ENCODE results near the gene ZNF185. TPM values are rescaled to one million over a fixed set of nuclear protein-coding genes. Genes with fewer than 3 reads are reported as not detected.

Gene ZNF185
- total RNA-seq, result 0.37 and 0.43 TPM in 2 replicates

DNA sequence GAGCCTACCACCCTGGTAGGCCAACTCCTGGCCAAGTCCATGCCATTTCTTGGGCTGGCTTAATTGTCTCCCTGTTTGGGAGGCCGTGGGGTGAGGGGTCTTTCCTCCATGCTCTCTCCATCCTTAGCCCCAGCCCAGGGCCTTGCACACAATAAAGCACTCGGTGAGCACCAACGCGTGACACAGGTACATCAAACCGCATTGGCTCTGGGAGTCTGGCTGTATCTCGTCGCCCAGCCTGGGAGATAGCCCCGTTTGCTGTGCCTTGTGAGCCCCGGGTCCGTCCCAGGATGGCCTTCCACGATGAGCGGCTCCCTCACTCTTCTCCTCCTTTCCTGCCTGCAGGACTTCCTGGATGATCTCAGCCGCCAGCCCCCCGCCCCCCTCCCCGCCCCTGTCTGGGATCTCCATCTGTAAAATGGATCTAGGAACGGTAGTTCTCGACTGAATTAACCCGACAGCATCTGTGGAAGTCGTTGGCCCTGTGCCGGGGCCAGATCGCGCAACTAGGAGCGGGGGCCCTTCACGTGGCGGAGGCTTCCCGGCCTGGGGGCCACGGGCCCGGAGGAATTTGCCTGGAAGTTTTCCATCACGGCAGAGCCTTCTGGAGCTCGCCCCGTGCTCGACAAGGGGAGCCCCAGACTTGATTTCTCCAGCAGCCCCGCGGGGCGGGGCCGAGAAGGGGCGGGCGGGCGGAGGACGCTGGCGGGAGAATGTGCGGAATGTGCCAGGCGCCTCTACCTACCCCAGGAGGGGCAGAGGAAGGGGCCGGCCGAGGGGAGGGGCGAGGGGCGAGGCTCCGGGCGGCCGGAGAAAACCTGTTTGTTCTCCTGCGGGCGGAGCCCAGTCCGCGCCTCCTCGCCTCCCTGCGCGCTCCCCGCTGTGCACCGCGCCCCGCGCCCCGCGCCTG lies at the start of gene ZNF185:
Gene ZNF185 (plus strand): TSS at position 846 of the 910 bp plus-strand sequence. CDS start 16,423 bp downstream, outside the sequence.

Other genes with a start within 250 kb of the ZNF185 start
- gene MAGEA3, start 199.3 kb upstream of the ZNF185 start, total RNA-seq, result not detected in 2 replicates
- gene CSAG2, start 188.8 kb upstream of the ZNF185 start, total RNA-seq, result not detected in 2 replicates
- not detected in 2 replicates for gene MAGEA2B, start 183.4 kb upstream of the ZNF185 start, total RNA-seq
- gene CSAG1, start 164.3 kb upstream of the ZNF185 start, total RNA-seq, result not detected in 2 replicates
- gene MAGEA12, start 164.3 kb upstream of the ZNF185 start, total RNA-seq, result under 0.01 and 0.14 TPM in 2 replicates
- under 0.01 TPM in 1 of 2 replicates, not detected in the other for gene MAGEA2, start 144.2 kb upstream of the ZNF185 start, total RNA-seq
- gene CSAG3, start 138.8 kb upstream of the ZNF185 start, total RNA-seq, result not detected in 2 replicates
- gene MAGEA6, start 128.4 kb upstream of the ZNF185 start, total RNA-seq, result under 0.01 TPM in 1 of 2 replicates, not detected in the other
- gene CETN2, start 67.3 kb upstream of the ZNF185 start, total RNA-seq, result 39.0 and 42.5 TPM in 2 replicates
- 21.8 and 31.4 TPM in 2 replicates for gene NSDHL, start 67.0 kb upstream of the ZNF185 start, total RNA-seq
- gene PNMA5, start 96.0 kb downstream of the ZNF185 start, total RNA-seq, result not detected in 2 replicates
- gene PNMA3, start 158.4 kb downstream of the ZNF185 start, total RNA-seq, result under 0.01 and 0.28 TPM in 2 replicates
- 1.6 and 3.2 TPM in 2 replicates for gene PNMA6A, start 174.4 kb downstream of the ZNF185 start, total RNA-seq

Measured in smooth muscle cell of bladder (primary cell).